H1 (cell line): ENCODE data around the gene TIMP3.

ENCODE experiments used
- CBX5 ChIP-seq: fragments of 300-800, 300-1000 bp; sonication (generic); IDR thresholded peaks from 2 replicates; pipeline ENCODE4 v1.7.1; 2016; ENCODE audit warnings: antibody characterized with exemption, low read length, low read depth
- CTCF ChIP-seq, 3 experiments: IDR thresholded peaks; 1 replicate in 2 of 3; 2 replicates in 1 of 3; pipeline versions ENCODE4 v1.5.1 to v1.6.1; 2011; ENCODE audit warnings: low read length in 3 of 3, mild to moderate bottlenecking in 3 of 3, inconsistent platforms in 2 of 3, low read depth in 1 of 3, moderate library complexity in 1 of 3; ENCODE audit not compliant: insufficient read depth in 1 of 3; ENCODE audit errors: control extremely low read depth in 1 of 3
- EZH2 ChIP-seq: fragments of 200-600 bp; sonication (generic); IDR thresholded peaks from 2 replicates; pipeline ENCODE4 v1.7.1; 2012; ENCODE audit warnings: low read depth, mild to moderate bottlenecking, moderate library complexity, low read length, inconsistent platforms; ENCODE audit not compliant: severe bottlenecking
- FOSL1 ChIP-seq: IDR thresholded peaks from 2 replicates; pipeline ENCODE4 v1.6.1; 2011; ENCODE audit warnings: mild to moderate bottlenecking, low read depth, low read length, moderate library complexity; ENCODE audit not compliant: insufficient read depth
- NRF1 ChIP-seq: IDR thresholded peaks from 2 replicates; pipeline ENCODE4 v1.6.1; 2011; ENCODE audit warnings: mild to moderate bottlenecking, low read depth, low read length, improper control_type of control experiment
- POLR2AphosphoS5 ChIP-seq: IDR thresholded peaks from 2 replicates; pipeline ENCODE4 v1.6.1; 2011; ENCODE audit warnings: low read depth, low read length
- TF ChIP-seq, protein P1 (sequence below): IDR thresholded peaks from 2 replicates; pipeline ENCODE4 v1.6.1; 2012; ENCODE audit warnings: inconsistent platforms

DNA sequence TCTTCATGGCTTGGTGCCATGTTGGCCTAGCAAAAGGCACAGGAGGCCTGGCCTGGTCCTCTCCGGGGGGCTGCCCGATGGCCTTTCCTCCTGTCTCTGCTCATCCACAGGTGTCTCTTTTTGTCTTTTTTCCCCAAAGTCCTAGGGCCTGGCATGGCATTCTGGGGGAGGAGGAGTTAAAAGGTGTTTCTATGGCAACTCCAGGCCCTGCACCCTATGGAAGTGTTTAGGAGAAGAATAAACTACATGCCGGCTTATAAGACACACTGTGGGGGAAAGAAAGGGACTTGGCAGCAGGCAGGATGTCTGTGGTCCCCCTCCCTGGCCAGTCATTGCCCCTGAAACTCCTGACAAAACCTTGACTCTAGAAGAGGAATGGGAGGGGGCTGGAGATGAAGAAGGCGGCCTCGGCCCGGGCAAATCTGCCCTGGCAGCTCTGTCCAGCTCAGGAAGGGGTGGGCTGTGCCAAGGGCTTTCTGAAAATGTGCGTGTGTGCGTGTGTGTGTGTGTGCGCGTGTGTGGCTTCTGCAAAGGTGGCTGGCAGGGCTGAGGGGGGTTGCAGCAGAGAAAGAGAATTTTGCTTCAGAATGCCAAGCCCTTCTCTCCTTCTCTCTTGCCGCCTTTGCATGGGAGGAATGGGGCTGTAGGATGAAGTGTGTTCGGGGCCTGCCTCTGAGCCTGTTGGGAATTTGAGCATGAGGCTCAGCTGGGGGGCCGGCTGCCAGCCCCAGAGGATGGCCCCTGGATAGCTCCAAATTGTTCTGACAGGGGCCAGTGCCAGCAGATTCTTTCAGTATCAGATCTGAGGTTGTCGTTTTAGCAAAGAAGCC lies 3.2 kb downstream of the TIMP3 start:
- no peak for TF ChIP-seq CTCF (IDR thresholded peaks at IDR 0.05; ENCODE audit: control extremely low read depth in 1 of 3, insufficient read depth in 1 of 3, low read depth in 1 of 3, low read length in 3 of 3)
- no peak for TF ChIP-seq POLR2AphosphoS5
- TF ChIP-seq, protein P1, sequence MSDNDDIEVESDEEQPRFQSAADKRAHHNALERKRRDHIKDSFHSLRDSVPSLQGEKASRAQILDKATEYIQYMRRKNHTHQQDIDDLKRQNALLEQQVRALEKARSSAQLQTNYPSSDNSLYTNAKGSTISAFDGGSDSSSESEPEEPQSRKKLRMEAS: no peak
- no peak for TF ChIP-seq EZH2
- TF ChIP-seq NRF1: no peak
- TF ChIP-seq CBX5: no peak
- no peak for TF ChIP-seq FOSL1
